ENCODE results near the gene GRK7. TPM values are rescaled to one million over a fixed set of nuclear protein-coding genes. Genes with fewer than 3 reads are reported as not detected.
"Not testable (repeated sequence)": the region's sequence is repeated elsewhere in the genome, so short reads cannot be mapped to it uniquely, and the experiment has no call there.

GRK7 gene
- total RNA-seq, 1 donor, result not detected

- DNase-seq (ENCODE audit: low read depth), result peak; percentile 17
Observed at GRCh38 chr3:141743305-141743704, 19.9 kb upstream of the GRK7 start.

DNA sequence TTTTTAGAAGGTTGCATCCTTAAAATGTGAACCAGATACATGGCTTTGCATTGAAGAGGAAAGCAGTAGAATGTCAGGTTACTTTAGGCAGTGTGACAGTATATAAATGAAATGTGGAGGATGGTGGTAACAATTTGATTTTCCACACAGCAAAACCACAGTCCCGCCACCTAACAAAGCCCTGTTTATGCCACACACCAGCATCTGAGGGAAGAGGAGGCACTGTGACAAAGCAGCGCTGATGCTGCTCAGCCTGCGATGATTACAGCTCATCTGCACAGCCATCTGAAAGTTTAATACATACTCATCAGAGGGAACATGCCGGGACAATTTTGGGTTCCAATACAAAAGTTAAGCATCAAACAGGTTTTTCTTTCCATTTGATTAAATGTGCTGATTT lies 16.2 kb upstream of the GRK7 start:
- TF ChIP-seq, protein P1, sequence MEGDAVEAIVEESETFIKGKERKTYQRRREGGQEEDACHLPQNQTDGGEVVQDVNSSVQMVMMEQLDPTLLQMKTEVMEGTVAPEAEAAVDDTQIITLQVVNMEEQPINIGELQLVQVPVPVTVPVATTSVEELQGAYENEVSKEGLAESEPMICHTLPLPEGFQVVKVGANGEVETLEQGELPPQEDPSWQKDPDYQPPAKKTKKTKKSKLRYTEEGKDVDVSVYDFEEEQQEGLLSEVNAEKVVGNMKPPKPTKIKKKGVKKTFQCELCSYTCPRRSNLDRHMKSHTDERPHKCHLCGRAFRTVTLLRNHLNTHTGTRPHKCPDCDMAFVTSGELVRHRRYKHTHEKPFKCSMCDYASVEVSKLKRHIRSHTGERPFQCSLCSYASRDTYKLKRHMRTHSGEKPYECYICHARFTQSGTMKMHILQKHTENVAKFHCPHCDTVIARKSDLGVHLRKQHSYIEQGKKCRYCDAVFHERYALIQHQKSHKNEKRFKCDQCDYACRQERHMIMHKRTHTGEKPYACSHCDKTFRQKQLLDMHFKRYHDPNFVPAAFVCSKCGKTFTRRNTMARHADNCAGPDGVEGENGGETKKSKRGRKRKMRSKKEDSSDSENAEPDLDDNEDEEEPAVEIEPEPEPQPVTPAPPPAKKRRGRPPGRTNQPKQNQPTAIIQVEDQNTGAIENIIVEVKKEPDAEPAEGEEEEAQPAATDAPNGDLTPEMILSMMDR (IDR thresholded peaks at IDR 0.05; ENCODE audit: insufficient read depth, low read depth, low read length), result no peak
- no peak for DNase-seq (ENCODE audit: low read depth)
- no peak overlapping the region for H3K4me3 ChIP-seq (ENCODE audit: low read depth, low read length)

More at GRCh38 chr3:141743305-141743704, 19.9 kb upstream of the GRK7 start:
- TF ChIP-seq, protein P1 (IDR thresholded peaks at IDR 0.05; ENCODE audit: insufficient read depth, low read depth, low read length), result no peak
- no peak overlapping the region for H3K4me3 ChIP-seq (ENCODE audit: low read depth, low read length)

GRCh38 chr3:141753399-141753798 lies 9.8 kb upstream of the GRK7 start:
- H3K4me3 ChIP-seq (ENCODE audit: low read depth, low read length), result no peak overlapping the region
- no peak for DNase-seq (ENCODE audit: low read depth)
- TF ChIP-seq, protein P1 (IDR thresholded peaks at IDR 0.05; ENCODE audit: insufficient read depth, low read depth, low read length), result no peak

DNA sequence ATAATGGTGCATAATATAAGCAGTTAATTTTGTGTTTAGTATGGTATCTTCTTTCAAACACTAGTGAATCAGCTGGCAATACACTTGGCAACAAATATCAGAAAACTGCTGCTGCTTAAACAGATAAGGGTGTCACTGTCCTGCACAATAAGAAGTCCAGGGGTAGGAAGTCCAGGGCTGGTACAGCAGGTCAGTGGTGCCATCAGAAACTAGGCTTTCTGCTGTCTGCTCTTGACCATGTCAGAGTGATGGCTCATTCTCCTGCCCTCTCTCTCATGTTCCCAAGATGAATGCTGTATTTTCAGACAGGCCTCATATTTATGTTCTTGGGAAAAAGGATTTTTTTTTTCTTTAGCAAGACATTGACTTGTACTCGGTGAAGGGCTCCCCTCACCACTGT lies 9.2 kb upstream of the GRK7 start:
- no peak for DNase-seq (ENCODE audit: low read depth)
- H3K4me3 ChIP-seq (ENCODE audit: low read depth, low read length), result no peak overlapping the region
- TF ChIP-seq, protein P1 (IDR thresholded peaks at IDR 0.05; ENCODE audit: insufficient read depth, low read depth, low read length), result no peak

DNA sequence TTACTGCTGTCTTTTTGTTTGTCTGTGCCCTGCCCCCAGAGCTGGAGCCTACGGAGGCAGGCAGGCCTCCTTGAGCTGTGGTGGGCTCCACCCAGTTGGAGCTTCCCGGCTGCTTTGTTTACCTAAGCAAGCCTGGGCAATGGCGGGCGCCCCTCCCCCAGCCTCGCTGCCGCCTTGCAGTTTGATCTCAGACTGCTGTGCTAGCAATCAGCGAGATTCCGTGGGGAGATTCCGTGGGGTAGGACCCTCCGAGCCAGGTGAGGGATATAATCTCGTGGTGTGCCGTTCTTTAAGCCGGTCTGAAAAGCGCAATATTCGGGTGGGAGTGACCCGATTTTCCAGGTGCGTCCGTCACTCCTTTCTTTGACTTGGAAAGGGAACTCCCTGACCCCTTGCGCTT lies 656 bp upstream of the GRK7 start:
- DNase-seq (ENCODE audit: low read depth), result not testable (repeated sequence)
- peak overlapping the region; percentile 32 for H3K4me3 ChIP-seq (ENCODE audit: low read depth, low read length)

- TF ChIP-seq, protein P1 (IDR thresholded peaks at IDR 0.05; ENCODE audit: insufficient read depth, low read depth, low read length), result no peak
- no peak for DNase-seq (ENCODE audit: low read depth)
Observed at GRCh38 chr3:141764045-141764444, 837 bp downstream of the GRK7 start.

DNA sequence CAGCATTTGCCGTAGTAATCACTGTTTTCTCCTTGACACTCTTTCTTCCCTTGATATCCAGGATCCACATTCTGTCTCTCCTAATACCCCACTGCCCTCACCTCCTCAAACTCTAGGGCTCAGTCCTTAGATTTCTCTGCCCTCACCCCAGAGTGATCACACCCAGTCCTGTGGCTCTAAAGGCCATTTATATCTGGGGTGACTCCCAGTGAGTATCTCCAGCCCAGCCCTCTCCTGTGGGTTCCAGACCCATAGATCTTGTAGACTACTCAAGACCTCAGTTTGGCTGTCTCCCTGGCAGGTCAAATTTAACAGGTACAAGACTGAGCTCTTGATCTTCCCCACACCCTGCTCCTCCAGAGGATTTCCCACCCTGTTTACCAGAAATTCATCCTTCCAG lies 1.3 kb downstream of the GRK7 start:
- no peak overlapping the region for H3K4me3 ChIP-seq (ENCODE audit: low read depth, low read length)
- DNase-seq (ENCODE audit: low read depth), result no peak
- TF ChIP-seq, protein P1 (IDR thresholded peaks at IDR 0.05; ENCODE audit: insufficient read depth, low read depth, low read length), result no peak

More at GRCh38 chr3:141764045-141764444, 837 bp downstream of the GRK7 start:
- no peak overlapping the region for H3K4me3 ChIP-seq (ENCODE audit: low read depth, low read length)
